ENCODE measurements around the gene RNU6-9.
A peak's percentile ranks its signal among the peaks of the same experiment; 100 is the strongest.
"Not testable (repeated sequence)": the region's sequence is repeated elsewhere in the genome, so short reads cannot be mapped to it uniquely, and the experiment has no call there.

RNU6-9 gene

GRCh38 chr19:882871-883497, 10.3 kb upstream of the RNU6-9 start:
- peaks cover 6% of the 10 kb centered on the region for H3K4me1 Mint-ChIP-seq
- H3K4me3 Mint-ChIP-seq: no peak overlapping the region
- H3K9me3 Mint-ChIP-seq: no peaks in the 10 kb centered on the region
- H3K27ac Mint-ChIP-seq: no peak overlapping the region
- ATAC-seq (no peak), DNase-seq (no peak)
- no peaks in the 10 kb centered on the region for H3K27me3 Mint-ChIP-seq

- ATAC-seq (peak; percentile 31), DNase-seq (no peak)
- no peak overlapping the region for H3K27ac Mint-ChIP-seq
- peaks cover 6% of the 10 kb centered on the region for H3K4me1 Mint-ChIP-seq
- no peak overlapping the region for H3K4me3 Mint-ChIP-seq
- H3K27me3 Mint-ChIP-seq: no peaks in the 10 kb centered on the region
- H3K9me3 Mint-ChIP-seq: no peaks in the 10 kb centered on the region
These were observed 9.5 kb upstream of the RNU6-9 start for GRCh38 chr19:883661-884211.

GRCh38 chr19:884420-885211, 8.7 kb upstream of the RNU6-9 start:
- Mint-ChIP-seq H3K4me1 (peaks cover 6% of the 10 kb centered on the region), H3K4me3 (no peak overlapping the region), H3K9me3 (no peaks in the 10 kb centered on the region), H3K27ac (peak overlapping the region in 1 of 2 donors; percentile 65), H3K27me3 (no peaks in the 10 kb centered on the region)
- no peak for ATAC-seq
- no peak for DNase-seq

GRCh38 chr19:885536-886224, 7.6 kb upstream of the RNU6-9 start:
- ATAC-seq (no peak), DNase-seq (no peak)
- Mint-ChIP-seq H3K4me3 (no peak overlapping the region), H3K4me1 (peaks cover 6% of the 10 kb centered on the region), H3K9me3 (no peaks in the 10 kb centered on the region), H3K27ac (no peak overlapping the region), H3K27me3 (no peaks in the 10 kb centered on the region)

DNA sequence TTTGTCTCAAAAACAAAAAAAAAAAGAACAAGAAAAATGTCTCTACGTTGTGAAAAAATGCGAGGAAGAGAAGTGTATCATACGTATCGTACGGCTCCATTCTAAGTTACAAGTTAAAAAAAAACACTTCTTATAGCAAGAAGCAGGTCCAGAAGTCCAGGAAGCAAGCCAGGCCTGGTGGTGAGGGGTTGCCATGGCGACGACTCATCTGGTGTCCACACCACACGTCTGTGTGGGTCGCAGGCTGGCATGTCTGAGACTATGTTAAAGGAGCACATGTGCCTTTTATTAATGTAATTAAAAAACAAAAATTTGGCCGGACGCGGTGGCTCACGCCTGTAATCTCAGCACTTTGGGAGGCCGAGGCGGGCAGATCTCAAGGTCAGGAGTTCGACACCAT, 6.2 kb upstream of the RNU6-9 start:
- H3K4me3 Mint-ChIP-seq: no peak overlapping the region
- DNase-seq (no peak), ATAC-seq (no peak)
- H3K27ac Mint-ChIP-seq: no peak overlapping the region
- H3K27me3 Mint-ChIP-seq: no peaks in the 10 kb centered on the region
- H3K9me3 Mint-ChIP-seq: no peaks in the 10 kb centered on the region
- H3K4me1 Mint-ChIP-seq: peaks cover 16% of the 10 kb centered on the region

DNA sequence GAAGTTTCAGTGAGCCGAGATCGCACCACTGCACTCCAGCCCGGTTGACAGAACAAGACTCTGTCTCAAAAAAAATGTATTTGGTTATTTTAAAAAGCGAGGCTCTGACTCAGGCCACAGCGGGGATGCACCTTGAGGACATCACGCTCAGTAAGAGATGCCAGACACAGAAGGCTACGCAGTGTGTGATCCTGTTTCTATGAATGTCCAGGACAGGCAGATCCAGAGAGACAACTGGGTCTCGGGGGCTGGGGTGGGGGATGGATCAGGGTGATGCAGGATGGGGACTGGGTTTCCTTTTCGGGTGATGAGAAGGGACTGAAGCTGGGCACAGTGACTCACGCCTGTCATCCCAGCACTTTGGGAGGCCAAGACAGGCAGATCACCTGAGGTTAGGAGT, 5.7 kb upstream of the RNU6-9 start:
- Mint-ChIP-seq H3K9me3 (no peaks in the 10 kb centered on the region), H3K27ac (peak overlapping the region in 1 of 2 donors; percentile 46), H3K4me3 (no peak overlapping the region), H3K27me3 (no peaks in the 10 kb centered on the region), H3K4me1 (peaks cover 20% of the 10 kb centered on the region)
- DNase-seq (no peak), ATAC-seq (no peak)

GRCh38 chr19:888581-889385, 4.5 kb upstream of the RNU6-9 start:
- no peaks in the 10 kb centered on the region for H3K27me3 Mint-ChIP-seq
- H3K4me3 Mint-ChIP-seq: no peak overlapping the region
- no peaks in the 10 kb centered on the region for H3K9me3 Mint-ChIP-seq
- ATAC-seq (no peak), DNase-seq (no peak)
- peaks cover 24% of the 10 kb centered on the region for H3K4me1 Mint-ChIP-seq
- H3K27ac Mint-ChIP-seq: no peak overlapping the region

GRCh38 chr19:889662-890295, 3.5 kb upstream of the RNU6-9 start:
- Mint-ChIP-seq H3K4me3 (no peak overlapping the region), H3K27ac (no peak overlapping the region), H3K4me1 (peaks cover 27% of the 10 kb centered on the region), H3K27me3 (no peaks in the 10 kb centered on the region), H3K9me3 (no peaks in the 10 kb centered on the region)
- ATAC-seq: no peak
- no peak for DNase-seq

DNA sequence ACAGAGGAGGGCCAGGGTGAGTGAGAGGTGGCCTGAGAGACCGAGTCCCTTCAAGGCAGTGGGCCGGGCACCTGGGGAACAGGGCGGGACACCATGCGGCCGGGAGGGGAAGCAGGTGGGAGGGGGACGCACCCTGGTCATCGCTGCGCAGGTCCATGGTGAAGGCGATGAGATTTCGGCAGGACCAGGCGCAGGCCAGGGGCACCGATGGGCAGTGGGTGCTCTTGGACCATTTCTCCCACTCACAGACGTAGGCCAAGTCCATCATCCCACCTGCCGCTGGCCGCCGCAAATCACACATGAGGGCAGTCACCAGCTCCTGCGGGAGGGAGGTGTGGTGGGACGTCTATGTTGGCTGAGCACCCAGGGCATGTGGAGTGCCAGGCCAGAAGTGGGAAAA, 2.5 kb upstream of the RNU6-9 start:
- H3K9me3 Mint-ChIP-seq: no peaks in the 10 kb centered on the region
- no peak for ATAC-seq
- H3K4me1 Mint-ChIP-seq: peaks cover 27% of the 10 kb centered on the region
- H3K4me3 Mint-ChIP-seq: peak overlapping the region; percentile 56 to 81
- DNase-seq: no peak
- no peak overlapping the region for H3K27ac Mint-ChIP-seq
- no peaks in the 10 kb centered on the region for H3K27me3 Mint-ChIP-seq

DNA sequence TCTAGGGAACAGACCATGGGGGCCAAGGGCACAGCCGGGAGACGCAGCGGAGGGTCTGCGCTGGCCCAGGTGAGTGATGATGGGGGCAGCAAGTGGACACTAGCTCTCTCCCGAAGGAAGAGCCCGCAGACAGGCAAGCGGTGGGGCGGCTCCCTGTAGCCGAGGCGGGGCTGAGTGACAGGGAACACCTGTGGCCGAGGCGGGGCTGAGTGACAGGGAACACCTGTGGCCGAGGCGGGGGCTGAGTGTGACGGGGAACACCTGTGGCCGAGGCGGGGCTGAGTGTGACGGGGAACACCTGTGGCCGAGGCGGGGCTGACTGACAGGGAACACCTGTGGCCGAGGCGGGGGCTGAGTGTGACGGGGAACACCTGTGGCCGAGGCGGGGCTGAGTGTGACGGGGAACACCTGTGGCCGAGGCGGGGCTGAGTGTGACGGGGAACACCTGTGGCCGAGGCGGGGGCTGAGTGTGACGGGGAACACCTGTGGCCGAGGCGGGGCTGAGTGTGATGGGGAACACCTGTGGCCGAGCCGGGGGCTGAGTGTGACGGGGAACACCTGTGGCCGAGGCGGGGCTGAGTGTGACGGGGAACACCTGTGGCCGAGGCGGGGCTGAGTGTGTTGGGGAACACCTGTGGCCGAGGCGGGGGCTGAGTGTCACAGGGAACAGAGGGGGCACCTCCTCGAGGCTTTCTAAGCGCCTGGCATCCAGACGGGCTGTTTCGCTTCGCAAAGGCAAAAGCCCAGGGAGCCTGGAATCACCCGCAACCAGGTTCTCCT, 1.7 kb upstream of the RNU6-9 start:
- DNase-seq, H3K9me3 Mint-ChIP-seq, H3K27me3 Mint-ChIP-seq, H3K27ac Mint-ChIP-seq, ATAC-seq: not testable (repeated sequence)
- Mint-ChIP-seq H3K4me3 (peak overlapping the region; percentile 84 to 94), H3K4me1 (peaks cover 27% of the 10 kb centered on the region)

- ATAC-seq (peak; percentile 39), DNase-seq (no peak)
- Mint-ChIP-seq H3K4me1 (peaks cover 27% of the 10 kb centered on the region), H3K4me3 (peak overlapping the region; percentile 84 to 94), H3K27ac (peak overlapping the region; percentile 88 to 94), H3K9me3 (no peaks in the 10 kb centered on the region), H3K27me3 (no peaks in the 10 kb centered on the region)
These were observed 916 bp upstream of the RNU6-9 start for GRCh38 chr19:892243-892893.

DNA sequence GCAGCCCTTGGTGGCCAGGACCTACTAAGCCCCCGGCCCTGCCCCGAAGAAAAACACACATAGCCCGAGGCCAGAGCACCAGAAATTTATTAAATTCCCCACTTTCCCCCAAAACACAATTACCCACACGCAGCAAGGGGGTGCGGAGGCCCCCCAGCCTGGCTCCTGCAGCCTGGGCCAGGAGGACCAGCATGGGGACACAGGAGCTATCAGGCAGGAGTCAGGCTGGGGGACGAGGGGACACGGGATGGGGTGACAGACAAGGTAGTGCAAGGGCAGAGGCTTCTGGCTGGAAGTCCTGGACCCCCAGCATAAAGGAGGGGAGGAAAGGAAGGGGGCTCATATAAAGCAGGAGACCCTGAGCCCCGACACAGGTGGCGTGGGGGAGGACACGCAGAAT, 3.1 kb downstream of the RNU6-9 start:
- ATAC-seq: no peak
- DNase-seq: no peak
- no peak overlapping the region for H3K27ac Mint-ChIP-seq
- no peaks in the 10 kb centered on the region for H3K9me3 Mint-ChIP-seq
- no peaks in the 10 kb centered on the region for H3K27me3 Mint-ChIP-seq
- H3K4me1 Mint-ChIP-seq: peaks cover 28% of the 10 kb centered on the region
- H3K4me3 Mint-ChIP-seq: no peak overlapping the region

GRCh38 chr19:896999-897398, 3.7 kb downstream of the RNU6-9 start:
- H3K9me3 Mint-ChIP-seq: no peaks in the 10 kb centered on the region
- no peak overlapping the region for H3K4me3 Mint-ChIP-seq
- H3K27me3 Mint-ChIP-seq: no peaks in the 10 kb centered on the region
- DNase-seq (no peak), ATAC-seq (no peak)
- no peak overlapping the region for H3K27ac Mint-ChIP-seq
- peaks cover 31% of the 10 kb centered on the region for H3K4me1 Mint-ChIP-seq
